ENCODE measurements around the gene C1orf141. TPM values are rescaled to one million over a fixed set of nuclear protein-coding genes. Genes with fewer than 3 reads are reported as not detected.
A peak's percentile ranks its signal among the peaks of the same experiment; 100 is the strongest.

The C1orf141 gene
- total and polyA plus RNA-seq, 2 of the 8 experiments (the other 6 are each of a cell fraction or from before 2014, with no cell fraction given) = not detected

DNA sequence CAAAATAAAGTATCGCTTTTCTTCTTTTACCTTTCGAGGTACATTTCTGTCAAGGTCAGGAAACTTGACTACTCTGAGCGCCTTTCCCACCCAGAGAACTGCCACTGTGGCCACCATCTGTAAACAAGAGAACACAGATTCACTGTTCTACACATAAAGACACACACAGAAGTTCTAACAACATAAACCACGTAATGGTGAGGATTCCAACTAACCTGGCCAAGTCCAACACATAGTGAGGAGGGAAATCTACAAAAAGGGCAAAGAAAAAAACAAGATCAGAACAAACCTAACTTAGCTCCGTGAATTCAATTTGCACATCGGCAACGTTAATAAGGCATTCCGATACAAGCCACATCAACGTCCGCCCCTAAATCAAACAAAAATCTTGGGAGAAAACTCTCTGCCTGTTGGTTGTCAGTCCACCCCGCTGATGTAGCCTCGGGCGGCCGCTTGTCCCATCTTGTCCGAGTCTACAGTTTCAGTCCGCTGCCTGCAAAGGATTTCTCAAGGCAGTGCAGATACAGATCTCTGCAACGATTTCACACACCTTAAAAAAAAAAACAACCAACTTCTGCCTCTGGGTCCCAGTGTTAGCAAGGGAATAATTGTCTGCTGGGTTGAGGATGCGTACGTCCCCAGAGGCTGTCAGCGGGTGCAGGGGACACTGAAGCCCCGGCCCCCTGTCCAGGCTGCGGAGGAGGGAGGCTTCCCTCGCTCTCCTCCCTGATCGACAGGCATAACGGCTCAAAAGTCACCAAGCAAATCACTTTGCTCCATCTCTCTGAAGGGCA lies 81.8 kb downstream of the C1orf141 start:
- H3K23ac ChIP-seq (ENCODE audit: insufficient read length) = no peak overlapping the region
- no peak overlapping the region for H2BK120ac ChIP-seq (replicated peaks; ENCODE audit: low read depth, low read length)
- no peak overlapping the region for H4K91ac ChIP-seq (replicated peaks; ENCODE audit: insufficient read length, low read length)
- no peak overlapping the region for H2BK12ac ChIP-seq (ENCODE audit: low read depth, low read length)
- peak overlapping the region in 3 of 4 experiments; percentile 24 to 68 (median 66); a peak in 4 of 7 replicates for H3K9ac ChIP-seq (replicated peaks in 1 of 4; ENCODE audit: extremely low read depth in 1 of 4, low read depth in 3 of 4, low read length in 3 of 4)
- H3K14ac ChIP-seq (ENCODE audit: insufficient read length) = peak overlapping the region; percentile 94
- H2AK5ac ChIP-seq (ENCODE audit: low read depth, low read length) = no peak overlapping the region
- no peaks in the 10 kb centered on the region; a peak in 1 of 4 replicates for H3K79me2 ChIP-seq (ENCODE audit: control insufficient read depth in 1 of 2, insufficient read depth in 2 of 2, low read length in 2 of 2)
- no peak for FAIRE-seq
- no peak for DNase-seq (ENCODE audit: low read depth in 1 of 2, low spot score in 2 of 2)
- no peaks in the 10 kb centered on the region for H3K9me3 ChIP-seq (ENCODE audit: insufficient read depth in 2 of 2, low read depth in 1 of 2, low read length in 1 of 2)
- H3K36me3 ChIP-seq (ENCODE audit: control insufficient read depth in 2 of 4, insufficient read depth in 4 of 4, low read length in 3 of 4) = peaks cover 0 to 6% (median 0%) of the 10 kb centered on the region in 4 experiments; a peak in 1 of 8 replicates
- H4K20me1 ChIP-seq (replicated peaks in 1 of 2; ENCODE audit: control insufficient read depth in 1 of 2, insufficient read depth in 2 of 2, low read length in 2 of 2) = peaks cover 0 to 4% of the 10 kb centered on the region in 2 experiments
- peak overlapping the region; percentile 86 to 90 for H3K4me2 ChIP-seq (ENCODE audit: insufficient read depth in 1 of 2, low read depth in 2 of 2, low read length in 2 of 2)
- H3K27me3 ChIP-seq (replicated peaks in 1 of 4; ENCODE audit: control insufficient read depth in 3 of 4, extremely low read depth in 1 of 4, insufficient read depth in 3 of 4, low read length in 3 of 4) = no peaks in the 10 kb centered on the region; a peak in 1 of 7 replicates
- H3K23me2 ChIP-seq (ENCODE audit: low read depth, low read length) = peaks cover 7% of the 10 kb centered on the region
- H3K4me1 ChIP-seq (replicated peaks in 1 of 4; ENCODE audit: control insufficient read depth in 3 of 4, insufficient read depth in 4 of 4, low read length in 3 of 4) = peaks cover 0 to 4% (median 2%) of the 10 kb centered on the region in 4 experiments; a peak in 1 of 7 replicates
- no peak overlapping the region for H3K27ac ChIP-seq (ENCODE audit: low read depth, low read length)
- ChIA-PET POLR2A (ENCODE audit: partially characterized antibody) (interaction anchor here (0.6 to 2.0 kb wide), 9 partner anchors 9 to 63 kb away, joined by 3 to 6 read pairs (median 5); no protein-coding TSS in a partner anchor), CTCF (ENCODE audit: partially characterized antibody) (interaction anchor here (0.9 to 5.6 kb wide), 4 partner anchors 33 to 161 kb away, joined by 3 to 25 read pairs (median 3); no protein-coding TSS in a partner anchor)
- H4K8ac ChIP-seq (ENCODE audit: extremely low read depth, insufficient read depth, low read length) = no peak overlapping the region
- 22% methylated on average over 17 of the region's 25 CpGs; no CpG with 5 or more reads in 1 of the 2 experiments for WGBS, 2 experiments (ENCODE audit: extremely low coverage in 1 of 2, insufficient coverage in 1 of 2, insufficient read length in 1 of 2, insufficient replicate concordance in 2 of 2, low coverage in 1 of 2, low lambda C conversion rate in 2 of 2, missing lambda C conversion rate in 1 of 2)
- H4K5ac ChIP-seq (ENCODE audit: insufficient read length, low read depth, low read length) = no peak overlapping the region
- H3K79me1 ChIP-seq (ENCODE audit: low read depth, low read length) = no peaks in the 10 kb centered on the region
- H2AFZ ChIP-seq (ENCODE audit: low read length) = no peak overlapping the region
- H3K18ac ChIP-seq (ENCODE audit: extremely low read depth, low read length) = no peak overlapping the region
- H3K56ac ChIP-seq (replicated peaks; ENCODE audit: insufficient read length, low read depth, low read length) = no peak overlapping the region
- H3K4ac ChIP-seq (replicated peaks; ENCODE audit: insufficient read length, low read depth, low read length) = no peak overlapping the region
- no peak overlapping the region for H2BK5ac ChIP-seq (ENCODE audit: low read depth, low read length)
- no peak overlapping the region for H2BK15ac ChIP-seq (ENCODE audit: low read length)
- peak overlapping the region; percentile 73 to 96 (median 76) for H3K4me3 ChIP-seq (ENCODE audit: extremely low read depth in 1 of 4, insufficient read depth in 2 of 4, low read depth in 3 of 4, low read length in 4 of 4)
- TF ChIP-seq RXRA (IDR thresholded peaks at IDR 0.05; ENCODE audit: insufficient read depth, low read depth, low read length) = no peak
- 0 out of 4 replicates have a peak, but pooled peaks of 1 of the 2 experiments have one; percentile 39 for TF ChIP-seq SIN3A (conservative IDR thresholded peaks at IDR 0.05 in 1 of 2, IDR thresholded peaks at IDR 0.05 in 1 of 2; ENCODE audit: low read depth in 1 of 2, low read length in 2 of 2)
- TF ChIP-seq ZNF274 (IDR thresholded peaks at IDR 0.05; ENCODE audit: borderline replicate concordance, extremely low read depth, low read length) = no peak
- TF ChIP-seq, protein P1, sequence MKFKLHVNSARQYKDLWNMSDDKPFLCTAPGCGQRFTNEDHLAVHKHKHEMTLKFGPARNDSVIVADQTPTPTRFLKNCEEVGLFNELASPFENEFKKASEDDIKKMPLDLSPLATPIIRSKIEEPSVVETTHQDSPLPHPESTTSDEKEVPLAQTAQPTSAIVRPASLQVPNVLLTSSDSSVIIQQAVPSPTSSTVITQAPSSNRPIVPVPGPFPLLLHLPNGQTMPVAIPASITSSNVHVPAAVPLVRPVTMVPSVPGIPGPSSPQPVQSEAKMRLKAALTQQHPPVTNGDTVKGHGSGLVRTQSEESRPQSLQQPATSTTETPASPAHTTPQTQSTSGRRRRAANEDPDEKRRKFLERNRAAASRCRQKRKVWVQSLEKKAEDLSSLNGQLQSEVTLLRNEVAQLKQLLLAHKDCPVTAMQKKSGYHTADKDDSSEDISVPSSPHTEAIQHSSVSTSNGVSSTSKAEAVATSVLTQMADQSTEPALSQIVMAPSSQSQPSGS (IDR thresholded peaks at IDR 0.05; ENCODE audit: low read length) = no peak
- no peak overlapping the region for H2BK20ac ChIP-seq (ENCODE audit: low read length)

All from H1 (cell line).